ENCODE data around the gene TTF2. TPM values are rescaled to one million over a fixed set of nuclear protein-coding genes. Genes with fewer than 3 reads are reported as not detected.

TTF2 gene
- total RNA-seq, 1 donor from 2014 or later = 19.3 TPM

GRCh38 chr1:117026361-117026760 lies 33.8 kb upstream of the TTF2 start:
- TF ChIP-seq, protein P1, sequence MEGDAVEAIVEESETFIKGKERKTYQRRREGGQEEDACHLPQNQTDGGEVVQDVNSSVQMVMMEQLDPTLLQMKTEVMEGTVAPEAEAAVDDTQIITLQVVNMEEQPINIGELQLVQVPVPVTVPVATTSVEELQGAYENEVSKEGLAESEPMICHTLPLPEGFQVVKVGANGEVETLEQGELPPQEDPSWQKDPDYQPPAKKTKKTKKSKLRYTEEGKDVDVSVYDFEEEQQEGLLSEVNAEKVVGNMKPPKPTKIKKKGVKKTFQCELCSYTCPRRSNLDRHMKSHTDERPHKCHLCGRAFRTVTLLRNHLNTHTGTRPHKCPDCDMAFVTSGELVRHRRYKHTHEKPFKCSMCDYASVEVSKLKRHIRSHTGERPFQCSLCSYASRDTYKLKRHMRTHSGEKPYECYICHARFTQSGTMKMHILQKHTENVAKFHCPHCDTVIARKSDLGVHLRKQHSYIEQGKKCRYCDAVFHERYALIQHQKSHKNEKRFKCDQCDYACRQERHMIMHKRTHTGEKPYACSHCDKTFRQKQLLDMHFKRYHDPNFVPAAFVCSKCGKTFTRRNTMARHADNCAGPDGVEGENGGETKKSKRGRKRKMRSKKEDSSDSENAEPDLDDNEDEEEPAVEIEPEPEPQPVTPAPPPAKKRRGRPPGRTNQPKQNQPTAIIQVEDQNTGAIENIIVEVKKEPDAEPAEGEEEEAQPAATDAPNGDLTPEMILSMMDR (IDR thresholded peaks at IDR 0.05; ENCODE audit: partially characterized antibody, unreplicated experiment) = no peak
- no peaks in the 10 kb centered on the region for H3K4me1 Mint-ChIP-seq (ENCODE audit: low read depth, unreplicated experiment)
- H3K27me3 Mint-ChIP-seq (ENCODE audit: unreplicated experiment) = peaks cover 2% of the 10 kb centered on the region
- no peaks in the 10 kb centered on the region for H3K36me3 Mint-ChIP-seq (ENCODE audit: unreplicated experiment)
- DNase-seq = no peak
- H3K9me3 Mint-ChIP-seq (ENCODE audit: unreplicated experiment) = no peaks in the 10 kb centered on the region
- H3K27ac Mint-ChIP-seq (ENCODE audit: unreplicated experiment) = no peak overlapping the region
- no peak overlapping the region for H3K4me3 Mint-ChIP-seq (ENCODE audit: unreplicated experiment)

DNA sequence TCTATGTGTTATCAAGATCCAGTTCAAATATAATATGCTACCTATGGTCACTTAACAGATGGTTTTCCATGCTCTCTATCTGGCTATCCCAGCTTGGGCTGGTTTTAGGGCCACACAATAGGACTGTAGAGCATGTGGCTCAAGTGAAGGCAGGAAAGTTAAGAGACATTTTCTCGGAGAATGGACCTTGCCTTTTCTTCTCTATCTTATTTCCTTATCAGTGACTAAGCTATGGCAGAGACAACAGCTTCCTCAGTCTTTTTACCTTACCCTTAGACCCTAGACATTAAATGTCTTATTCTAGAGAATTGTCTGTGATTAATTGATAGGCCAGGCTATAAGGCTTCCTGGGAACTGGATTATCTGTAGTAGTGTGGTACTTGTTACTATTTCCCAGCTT lies 30.4 kb upstream of the TTF2 start:
- no peak for DNase-seq
- no peak overlapping the region for H3K27ac Mint-ChIP-seq (ENCODE audit: unreplicated experiment)
- H3K4me1 Mint-ChIP-seq (ENCODE audit: low read depth, unreplicated experiment) = peaks cover 9% of the 10 kb centered on the region
- no peak overlapping the region for H3K4me3 Mint-ChIP-seq (ENCODE audit: unreplicated experiment)
- H3K9me3 Mint-ChIP-seq (ENCODE audit: unreplicated experiment) = no peaks in the 10 kb centered on the region
- TF ChIP-seq, protein P1 (IDR thresholded peaks at IDR 0.05; ENCODE audit: partially characterized antibody, unreplicated experiment) = no peak
- H3K36me3 Mint-ChIP-seq (ENCODE audit: unreplicated experiment) = no peaks in the 10 kb centered on the region
- H3K27me3 Mint-ChIP-seq (ENCODE audit: unreplicated experiment) = peaks cover 4% of the 10 kb centered on the region

- TF ChIP-seq, protein P1 (IDR thresholded peaks at IDR 0.05; ENCODE audit: partially characterized antibody, unreplicated experiment) = no peak
- no peak for DNase-seq
- peaks cover 14% of the 10 kb centered on the region for H3K4me1 Mint-ChIP-seq (ENCODE audit: low read depth, unreplicated experiment)
- H3K27ac Mint-ChIP-seq (ENCODE audit: unreplicated experiment) = no peak overlapping the region
- peaks cover 4% of the 10 kb centered on the region for H3K27me3 Mint-ChIP-seq (ENCODE audit: unreplicated experiment)
- H3K36me3 Mint-ChIP-seq (ENCODE audit: unreplicated experiment) = no peaks in the 10 kb centered on the region
- H3K9me3 Mint-ChIP-seq (ENCODE audit: unreplicated experiment) = no peaks in the 10 kb centered on the region
- no peak overlapping the region for H3K4me3 Mint-ChIP-seq (ENCODE audit: unreplicated experiment)
Measured at GRCh38 chr1:117030271-117030877, 29.8 kb upstream of the TTF2 start.

DNA sequence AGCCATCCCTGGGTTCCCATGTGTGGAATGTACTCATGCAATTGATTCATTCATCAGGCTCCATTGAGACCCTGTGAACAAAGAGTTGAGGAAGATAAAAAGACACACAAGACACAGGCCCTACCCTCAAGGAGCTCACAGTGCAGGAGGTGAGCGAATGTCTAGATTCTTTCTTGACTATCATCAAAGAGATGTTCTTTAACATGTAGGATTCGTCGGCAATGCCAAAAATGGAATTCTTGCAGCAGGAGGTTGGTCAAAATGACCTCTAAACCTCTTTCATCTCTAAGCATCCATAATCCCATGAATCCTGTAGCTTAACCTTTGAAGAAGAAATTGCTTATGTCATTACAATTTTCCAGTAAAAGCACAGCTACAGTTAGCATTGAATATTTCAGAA lies 27.9 kb upstream of the TTF2 start:
- Mint-ChIP-seq H3K27me3 (ENCODE audit: unreplicated experiment) (peaks cover 2% of the 10 kb centered on the region), H3K4me1 (ENCODE audit: low read depth, unreplicated experiment) (peaks cover 32% of the 10 kb centered on the region), H3K4me3 (ENCODE audit: unreplicated experiment) (no peak overlapping the region), H3K27ac (ENCODE audit: unreplicated experiment) (no peak overlapping the region), H3K36me3 (ENCODE audit: unreplicated experiment) (no peaks in the 10 kb centered on the region), H3K9me3 (ENCODE audit: unreplicated experiment) (no peaks in the 10 kb centered on the region)
- TF ChIP-seq, protein P1 (IDR thresholded peaks at IDR 0.05; ENCODE audit: partially characterized antibody, unreplicated experiment) = no peak
- no peak for DNase-seq

DNA sequence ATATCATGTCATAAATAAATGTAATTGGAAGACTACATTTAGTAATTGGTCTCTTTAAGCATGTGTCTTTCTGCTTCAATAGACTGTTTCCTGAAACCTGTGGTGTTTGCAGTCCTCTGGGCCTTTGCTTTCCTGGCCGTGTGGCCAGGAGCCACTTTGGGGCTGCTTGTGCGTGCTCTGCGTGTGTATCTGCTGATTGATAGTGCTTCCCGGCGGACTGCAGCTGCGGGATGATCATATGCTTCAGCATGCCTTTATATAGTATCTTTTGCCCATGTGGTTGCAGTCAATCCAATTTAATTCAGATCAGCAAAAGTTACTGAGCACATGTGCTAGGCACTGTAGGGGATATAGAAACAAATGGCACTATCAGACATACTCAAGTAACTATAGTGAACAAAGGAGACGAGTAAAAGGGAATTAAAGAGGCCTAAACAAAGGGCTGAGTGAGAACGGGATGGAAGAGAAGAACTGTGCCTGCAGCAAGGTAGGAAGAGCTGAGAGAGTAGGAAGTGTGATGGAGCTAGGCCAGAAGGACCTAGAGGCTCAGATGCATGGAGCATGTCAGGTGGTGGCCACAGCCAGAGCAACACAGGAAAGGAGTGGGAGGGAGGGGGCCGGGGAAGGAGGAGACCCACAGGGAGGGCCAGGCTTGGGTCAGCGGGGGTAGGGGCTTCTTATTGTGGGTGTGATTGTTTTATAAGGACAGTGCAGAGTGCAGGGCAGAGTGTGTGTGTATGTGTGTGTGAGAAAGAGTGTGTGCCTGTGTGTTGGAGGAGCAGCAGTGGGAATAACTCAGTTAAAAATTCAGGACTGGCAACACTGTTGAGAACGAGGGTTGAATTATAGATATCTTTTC lies 27.2 kb upstream of the TTF2 start:
- Mint-ChIP-seq H3K9me3 (ENCODE audit: unreplicated experiment) (no peaks in the 10 kb centered on the region), H3K36me3 (ENCODE audit: unreplicated experiment) (no peaks in the 10 kb centered on the region), H3K4me1 (ENCODE audit: low read depth, unreplicated experiment) (peaks cover 33% of the 10 kb centered on the region), H3K4me3 (ENCODE audit: unreplicated experiment) (no peak overlapping the region), H3K27me3 (ENCODE audit: unreplicated experiment) (peaks cover 2% of the 10 kb centered on the region), H3K27ac (ENCODE audit: unreplicated experiment) (peak overlapping the region; percentile 5)
- no peak for DNase-seq
- TF ChIP-seq, protein P1 (IDR thresholded peaks at IDR 0.05; ENCODE audit: partially characterized antibody, unreplicated experiment) = no peak
